ENCODE measurements around the gene PARD3. TPM values are rescaled to one million over a fixed set of nuclear protein-coding genes. Genes with fewer than 3 reads are reported as not detected.

PARD3 gene
- total RNA-seq, 1 donor from 2014 or later, result 26.0 TPM

DNA sequence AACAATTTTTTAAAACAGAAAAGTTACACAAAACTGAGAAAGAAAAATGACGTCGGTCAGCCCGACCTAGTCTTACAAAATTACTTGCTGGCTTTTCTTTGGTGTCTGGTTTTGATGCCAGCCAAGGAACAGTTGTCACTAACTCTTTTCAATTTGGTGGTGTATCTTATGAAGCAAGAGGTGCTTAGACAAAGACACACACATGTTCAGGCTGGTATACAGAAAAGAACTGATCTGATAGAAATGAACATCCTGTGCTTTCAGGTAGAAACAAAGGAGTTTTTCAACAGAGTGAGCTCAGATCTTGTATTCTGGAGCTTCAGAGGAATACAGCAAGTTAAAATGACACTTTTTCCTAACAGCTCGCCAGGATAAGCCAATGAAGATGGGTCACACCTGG is 43.6 kb downstream of the PARD3 start:
- H3K9me3 Mint-ChIP-seq (ENCODE audit: low read depth), result peaks cover 2% of the 10 kb centered on the region
- TF ChIP-seq, protein P1, sequence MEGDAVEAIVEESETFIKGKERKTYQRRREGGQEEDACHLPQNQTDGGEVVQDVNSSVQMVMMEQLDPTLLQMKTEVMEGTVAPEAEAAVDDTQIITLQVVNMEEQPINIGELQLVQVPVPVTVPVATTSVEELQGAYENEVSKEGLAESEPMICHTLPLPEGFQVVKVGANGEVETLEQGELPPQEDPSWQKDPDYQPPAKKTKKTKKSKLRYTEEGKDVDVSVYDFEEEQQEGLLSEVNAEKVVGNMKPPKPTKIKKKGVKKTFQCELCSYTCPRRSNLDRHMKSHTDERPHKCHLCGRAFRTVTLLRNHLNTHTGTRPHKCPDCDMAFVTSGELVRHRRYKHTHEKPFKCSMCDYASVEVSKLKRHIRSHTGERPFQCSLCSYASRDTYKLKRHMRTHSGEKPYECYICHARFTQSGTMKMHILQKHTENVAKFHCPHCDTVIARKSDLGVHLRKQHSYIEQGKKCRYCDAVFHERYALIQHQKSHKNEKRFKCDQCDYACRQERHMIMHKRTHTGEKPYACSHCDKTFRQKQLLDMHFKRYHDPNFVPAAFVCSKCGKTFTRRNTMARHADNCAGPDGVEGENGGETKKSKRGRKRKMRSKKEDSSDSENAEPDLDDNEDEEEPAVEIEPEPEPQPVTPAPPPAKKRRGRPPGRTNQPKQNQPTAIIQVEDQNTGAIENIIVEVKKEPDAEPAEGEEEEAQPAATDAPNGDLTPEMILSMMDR (IDR thresholded peaks at IDR 0.05), result no peak
- no peak overlapping the region for H3K27ac Mint-ChIP-seq (ENCODE audit: unreplicated experiment)
- DNase-seq (ENCODE audit: low spot score), result no peak
- peaks cover 38% of the 10 kb centered on the region for H3K4me1 Mint-ChIP-seq (ENCODE audit: low read depth)
- H3K36me3 Mint-ChIP-seq (ENCODE audit: low read depth), result no peaks in the 10 kb centered on the region
- no peaks in the 10 kb centered on the region for H3K27me3 Mint-ChIP-seq (ENCODE audit: low read depth)
- H3K4me3 Mint-ChIP-seq (ENCODE audit: unreplicated experiment), result no peak overlapping the region

DNA sequence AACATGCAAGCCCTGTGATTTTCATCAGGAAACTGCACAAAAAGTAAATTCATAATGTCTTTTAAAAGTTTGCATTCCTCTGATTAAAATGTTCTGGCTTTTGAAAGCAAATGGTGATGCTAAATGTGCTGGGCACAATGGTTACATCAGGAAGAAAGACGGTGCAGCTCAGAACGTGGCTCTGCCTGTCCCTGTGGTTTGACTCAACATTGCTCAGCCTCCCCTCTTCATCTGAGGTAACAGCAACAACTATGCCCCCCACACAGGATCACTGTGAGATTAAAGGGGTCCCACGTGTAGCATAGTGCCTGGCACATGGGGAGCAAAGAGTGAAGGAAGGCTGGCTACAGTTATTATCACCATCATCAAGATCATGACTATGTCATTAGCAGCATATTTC is 44.0 kb downstream of the PARD3 start:
- no peak overlapping the region for H3K4me3 Mint-ChIP-seq (ENCODE audit: unreplicated experiment)
- H3K36me3 Mint-ChIP-seq (ENCODE audit: low read depth), result no peaks in the 10 kb centered on the region
- H3K9me3 Mint-ChIP-seq (ENCODE audit: low read depth), result peaks cover 2% of the 10 kb centered on the region
- no peak overlapping the region for H3K27ac Mint-ChIP-seq (ENCODE audit: unreplicated experiment)
- DNase-seq (ENCODE audit: low spot score), result no peak
- TF ChIP-seq, protein P1 (IDR thresholded peaks at IDR 0.05), result no peak
- peaks cover 38% of the 10 kb centered on the region for H3K4me1 Mint-ChIP-seq (ENCODE audit: low read depth)
- H3K27me3 Mint-ChIP-seq (ENCODE audit: low read depth), result no peaks in the 10 kb centered on the region

DNA sequence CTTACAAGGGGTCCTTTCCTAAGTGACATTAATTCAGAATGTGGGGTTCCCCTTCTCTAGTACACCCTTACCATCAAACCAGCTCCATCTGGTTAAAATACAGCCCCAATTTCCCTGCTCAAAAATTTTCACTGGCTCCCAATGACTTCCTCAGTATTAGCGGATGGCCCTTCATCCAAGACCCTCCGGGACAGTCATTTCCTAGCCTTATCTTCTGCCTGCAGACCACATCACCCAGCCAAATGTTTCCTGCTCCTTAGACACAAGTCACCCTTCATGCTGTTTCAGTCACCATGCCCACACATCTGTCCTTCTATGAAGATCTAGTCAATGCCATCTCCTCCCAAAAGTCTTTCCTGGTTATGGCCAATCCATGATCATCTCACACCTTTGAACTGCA is 45.2 kb downstream of the PARD3 start:
- Mint-ChIP-seq H3K9me3 (ENCODE audit: low read depth) (peaks cover 2% of the 10 kb centered on the region), H3K27ac (ENCODE audit: unreplicated experiment) (no peak overlapping the region), H3K4me1 (ENCODE audit: low read depth) (peaks cover 43% of the 10 kb centered on the region), H3K36me3 (ENCODE audit: low read depth) (no peaks in the 10 kb centered on the region), H3K27me3 (ENCODE audit: low read depth) (no peaks in the 10 kb centered on the region), H3K4me3 (ENCODE audit: unreplicated experiment) (no peak overlapping the region)
- DNase-seq (ENCODE audit: low spot score), result no peak
- TF ChIP-seq, protein P1 (IDR thresholded peaks at IDR 0.05), result no peak

GRCh38 chr10:34768972-34769330 is 46.1 kb downstream of the PARD3 start:
- no peak for DNase-seq (ENCODE audit: low spot score)
- Mint-ChIP-seq H3K4me1 (ENCODE audit: low read depth) (peaks cover 44% of the 10 kb centered on the region), H3K27me3 (ENCODE audit: low read depth) (no peaks in the 10 kb centered on the region), H3K9me3 (ENCODE audit: low read depth) (peaks cover 2% of the 10 kb centered on the region), H3K4me3 (ENCODE audit: unreplicated experiment) (no peak overlapping the region), H3K27ac (ENCODE audit: unreplicated experiment) (peak overlapping the region; percentile 2), H3K36me3 (ENCODE audit: low read depth) (no peaks in the 10 kb centered on the region)
- TF ChIP-seq, protein P1 (IDR thresholded peaks at IDR 0.05), result no peak

DNA sequence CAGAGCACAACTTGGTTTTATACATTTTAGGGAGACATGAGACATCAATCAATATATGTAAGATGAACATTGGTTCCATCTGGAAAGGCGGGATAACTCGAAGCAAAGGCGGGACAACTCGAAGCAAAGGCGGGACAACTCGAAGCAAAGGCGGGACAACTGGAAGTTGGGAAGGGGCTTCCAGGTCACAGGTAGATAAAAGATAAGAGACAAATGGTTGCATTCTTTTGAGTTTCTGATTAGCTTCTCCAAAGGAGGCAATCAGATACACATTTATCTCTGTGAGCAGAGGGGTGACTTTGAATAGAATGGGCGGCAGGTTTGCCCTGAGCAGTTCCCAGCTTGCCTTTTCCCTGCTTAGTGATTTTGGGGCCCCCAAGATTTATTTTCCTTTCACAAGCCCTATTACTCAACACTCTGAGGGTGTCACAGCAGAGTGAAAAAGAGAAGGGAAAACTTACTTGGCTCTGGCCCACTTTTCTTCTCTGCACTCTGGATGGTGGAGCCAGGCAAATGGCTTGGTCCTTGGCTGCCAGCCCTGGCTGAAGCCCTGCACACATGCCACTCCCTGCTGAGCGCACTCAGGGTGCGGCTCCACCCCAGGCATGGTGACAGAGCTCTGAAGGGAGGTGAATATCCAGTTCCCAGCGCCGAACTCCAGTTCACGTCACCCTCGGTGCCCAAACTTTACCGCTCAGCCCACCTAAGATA is 46.7 kb downstream of the PARD3 start:
- H3K4me3 Mint-ChIP-seq (ENCODE audit: unreplicated experiment), result no peak overlapping the region
- H3K4me1 Mint-ChIP-seq (ENCODE audit: low read depth), result peaks cover 42% of the 10 kb centered on the region
- H3K9me3 Mint-ChIP-seq (ENCODE audit: low read depth), result peaks cover 2% of the 10 kb centered on the region
- H3K27ac Mint-ChIP-seq (ENCODE audit: unreplicated experiment), result peak overlapping the region; percentile 2
- H3K36me3 Mint-ChIP-seq (ENCODE audit: low read depth), result no peaks in the 10 kb centered on the region
- DNase-seq (ENCODE audit: low spot score), result no peak
- H3K27me3 Mint-ChIP-seq (ENCODE audit: low read depth), result no peaks in the 10 kb centered on the region
- TF ChIP-seq, protein P1 (IDR thresholded peaks at IDR 0.05), result no peak

Data from chondrocyte (in vitro differentiated cells).